ENCODE measurements around the gene COX6A2. TPM values are rescaled to one million over a fixed set of nuclear protein-coding genes. Genes with fewer than 3 reads are reported as not detected.
A peak's percentile ranks its signal among the peaks of the same experiment; 100 is the strongest.

COX6A2 gene
- total and polyA plus RNA-seq, 4 donors: 0.84 to 36.7 (median 8.0) TPM; not detected in 1

GRCh38 chr16:31428638-31429247 is 583 bp upstream of the COX6A2 start:
- no peak for DNase-seq (ENCODE audit: low spot score)
- Histone ChIP-seq H3K4me1 (ENCODE audit: control insufficient read depth in 4 of 4, insufficient read depth in 4 of 4, low read length in 3 of 4) (peaks cover 3 to 7% (median 5%) of the 10 kb centered on the region in 4 donors), H3K4me3 (ENCODE audit: low read depth in 1 of 3, low read length in 3 of 3) (peak overlapping the region in 1 of 3 donors; percentile 58), H3K9ac (ENCODE audit: low read depth in 1 of 2, low read length in 2 of 2) (no peak overlapping the region), H3K36me3 (ENCODE audit: control insufficient read depth in 4 of 4, insufficient read depth in 3 of 4, low read depth in 1 of 4, low read length in 3 of 4) (no peaks in the 10 kb centered on the region), H3K27me3 (ENCODE audit: control insufficient read depth in 4 of 4, insufficient read depth in 4 of 4, low read length in 3 of 4) (no peaks in the 10 kb centered on the region), H3K27ac (ENCODE audit: low read depth in 1 of 2, low read length in 2 of 2) (peak overlapping the region in 1 of 2 donors; percentile 18), H3K9me3 (ENCODE audit: control insufficient read depth in 4 of 4, low read length in 3 of 4) (no peaks in the 10 kb centered on the region)
- TF ChIP-seq EGR1 (IDR thresholded peaks at IDR 0.05; ENCODE audit: low read depth in 2 of 2) (no peak), HNF4A (conservative IDR thresholded peaks at IDR 0.05) (no peak), TAF1 (conservative IDR thresholded peaks at IDR 0.05) (no peak), HNF4G (IDR thresholded peaks at IDR 0.05) (no peak), NR2F2 (IDR thresholded peaks at IDR 0.05) (no peak), FOXA2 (IDR thresholded peaks at IDR 0.05) (no peak), RAD21 (IDR thresholded peaks at IDR 0.05) (no peak), RXRA (IDR thresholded peaks at IDR 0.05) (no peak)
- WGBS: 80% methylated on average over 7 of the region's 7 CpGs

GRCh38 chr16:31427441-31428278 is 500 bp downstream of the COX6A2 start:
- H3K36me3 ChIP-seq (ENCODE audit: control insufficient read depth in 4 of 4, insufficient read depth in 3 of 4, low read depth in 1 of 4, low read length in 3 of 4): no peaks in the 10 kb centered on the region
- H3K4me3 ChIP-seq (ENCODE audit: low read depth in 1 of 3, low read length in 3 of 3): peak overlapping the region; percentile 27 to 58 (median 32)
- H3K9ac ChIP-seq (ENCODE audit: low read depth in 1 of 2, low read length in 2 of 2): no peak overlapping the region
- peak; percentile 52 for DNase-seq (ENCODE audit: low spot score)
- no peaks in the 10 kb centered on the region for H3K27me3 ChIP-seq (ENCODE audit: control insufficient read depth in 4 of 4, insufficient read depth in 4 of 4, low read length in 3 of 4)
- H3K4me1 ChIP-seq (ENCODE audit: control insufficient read depth in 4 of 4, insufficient read depth in 4 of 4, low read length in 3 of 4): peaks cover 3 to 7% (median 5%) of the 10 kb centered on the region in 4 donors
- WGBS: 28% methylated on average over 74 of the region's 83 CpGs
- TF ChIP-seq YY1 (IDR thresholded peaks at IDR 0.05): no peak
- TF ChIP-seq JUND (IDR thresholded peaks at IDR 0.05): no peak
- TF ChIP-seq MAX (IDR thresholded peaks at IDR 0.05): peak; percentile 44
- peak in 1 of 2 donors; percentile 25 for TF ChIP-seq HNF4A (conservative IDR thresholded peaks at IDR 0.05)
- no peaks in the 10 kb centered on the region for H3K9me3 ChIP-seq (ENCODE audit: control insufficient read depth in 4 of 4, low read length in 3 of 4)
- peak overlapping the region; percentile 6 to 69 for H3K27ac ChIP-seq (ENCODE audit: low read depth in 1 of 2, low read length in 2 of 2)

- Histone ChIP-seq H3K9me3 (ENCODE audit: control insufficient read depth in 4 of 4, low read length in 3 of 4) (no peaks in the 10 kb centered on the region), H3K4me1 (ENCODE audit: control insufficient read depth in 4 of 4, insufficient read depth in 4 of 4, low read length in 3 of 4) (peaks cover 0 to 7% (median 3%) of the 10 kb centered on the region in 4 donors), H3K27me3 (ENCODE audit: control insufficient read depth in 4 of 4, insufficient read depth in 4 of 4, low read length in 3 of 4) (no peaks in the 10 kb centered on the region), H3K27ac (ENCODE audit: low read depth in 1 of 2, low read length in 2 of 2) (no peak overlapping the region), H3K9ac (ENCODE audit: low read depth in 1 of 2, low read length in 2 of 2) (no peak overlapping the region), H3K4me3 (ENCODE audit: low read depth in 1 of 3, low read length in 3 of 3) (no peak overlapping the region), H3K36me3 (ENCODE audit: control insufficient read depth in 4 of 4, insufficient read depth in 3 of 4, low read depth in 1 of 4, low read length in 3 of 4) (no peaks in the 10 kb centered on the region)
- 78% methylated on average over 12 of the region's 12 CpGs for WGBS
- no peak for DNase-seq (ENCODE audit: low spot score)
- TF ChIP-seq RXRA (IDR thresholded peaks at IDR 0.05) (no peak), MAX (IDR thresholded peaks at IDR 0.05) (no peak), TAF1 (conservative IDR thresholded peaks at IDR 0.05) (no peak), SP1 (IDR thresholded peaks at IDR 0.05) (no peak), YY1 (IDR thresholded peaks at IDR 0.05) (no peak), CTCF (IDR thresholded peaks at IDR 0.05; ENCODE audit: low read depth, low read length, missing input control) (no peak), GABPA (IDR thresholded peaks at IDR 0.05 in 1 of 2, conservative IDR thresholded peaks at IDR 0.05 in 1 of 2) (no peak), RAD21 (IDR thresholded peaks at IDR 0.05) (no peak), HNF4G (IDR thresholded peaks at IDR 0.05) (no peak), REST (IDR thresholded peaks at IDR 0.05) (no peak), ATF3 (IDR thresholded peaks at IDR 0.05) (no peak), JUND (IDR thresholded peaks at IDR 0.05) (no peak), FOXA2 (IDR thresholded peaks at IDR 0.05) (no peak), NR2F2 (IDR thresholded peaks at IDR 0.05) (no peak), EGR1 (IDR thresholded peaks at IDR 0.05; ENCODE audit: low read depth in 2 of 2) (no peak), FOXA1 (IDR thresholded peaks at IDR 0.05) (no peak)
Observed at GRCh38 chr16:31423801-31424200, 4.4 kb downstream of the COX6A2 start.

Data from liver (tissue), 9 donors.